IMR-90 (cell line): Measurements from ENCODE around the gene BEAN1. TPM values are rescaled to one million over a fixed set of nuclear protein-coding genes. Genes with fewer than 3 reads are reported as not detected.
A peak's percentile ranks its signal among the peaks of the same experiment; 100 is the strongest.

Experiments
- ATAC-seq: fragments of 200-7000 bp; cut with Tn5 transposase; 2 replicates; pipeline ENCODE4 v1.9.1; 2020; ENCODE audit warnings: low read depth, mild to moderate bottlenecking, moderate library complexity
- BruUV-seq: library from RNA; stranded (reverse); fragments of 400-500 nt; replicated peaks from 2 replicates; lab custom pipeline; 2021; lab: Mats Ljungman, UMichigan
- CTCF ChIA-PET: fragments of 300-600 bp; formaldehyde crosslinking; extraction: SDS; loops from one replicate; lab custom pipeline; 2021; ENCODE audit warnings: antibody characterized with exemption; lab: Yijun Ruan, JAX
- POLR2A ChIA-PET: fragments of 300-600 bp; sonication (Branson Sonifier 250); formaldehyde crosslinking; loops from one replicate; lab custom pipeline; 2022; ENCODE audit warnings: antibody characterized with exemption; ENCODE audit not compliant: unreplicated experiment; lab: Charles Lee
- DNase-seq: peaks from one replicate; pipeline ENCODE4 v3.0.0; 2013
- H2AFZ ChIP-seq: replicated peaks from 2 replicates; pipeline ENCODE3; 2013; ENCODE audit warnings: low read length, mild to moderate bottlenecking; ENCODE audit not compliant: poor library complexity
- H2AK5ac ChIP-seq: 2 replicates; pipeline ENCODE4 v1.6.1; 2013; ENCODE audit warnings: low read depth, low read length, inconsistent platforms
- H2AK9ac ChIP-seq: replicated peaks from 2 replicates; pipeline ENCODE3; 2013; ENCODE audit warnings: mild to moderate bottlenecking, low read depth, low read length, moderate library complexity; ENCODE audit not compliant: poor library complexity
- H2BK120ac ChIP-seq: 2 replicates; pipeline ENCODE4 v1.6.1; 2013; ENCODE audit warnings: low read depth, low read length, inconsistent platforms
- H2BK15ac ChIP-seq: 3 replicates; pipeline ENCODE4 v1.6.1; 2013; ENCODE audit warnings: low read depth, low read length, inconsistent platforms
- H2BK20ac ChIP-seq: 2 replicates; pipeline ENCODE4 v1.6.1; 2013; ENCODE audit warnings: low read depth, mild to moderate bottlenecking, inconsistent platforms, low read length, moderate library complexity
- H2BK5ac ChIP-seq: 2 replicates; pipeline ENCODE4 v1.6.1; 2013; ENCODE audit warnings: mild to moderate bottlenecking, low read depth, low read length, inconsistent platforms; ENCODE audit not compliant: poor library complexity, severe bottlenecking
- H3K14ac ChIP-seq: replicated peaks from 2 replicates; pipeline ENCODE4 v1.6.1; 2013; ENCODE audit warnings: low read depth, low read length, inconsistent platforms
- H3K18ac ChIP-seq: 2 replicates; pipeline ENCODE4 v1.6.1; 2013; ENCODE audit warnings: low read depth, low read length, control low read depth
- H3K23ac ChIP-seq: 2 replicates; pipeline ENCODE4 v1.6.1; 2013; ENCODE audit warnings: low read depth, low read length, inconsistent platforms
- H3K27ac ChIP-seq: 2 replicates; pipeline ENCODE4 v1.5.1; 2013; ENCODE audit warnings: mild to moderate bottlenecking, control low read depth, low read length; ENCODE audit not compliant: insufficient read depth
- H3K27me3 ChIP-seq: 2 replicates; pipeline ENCODE4 v1.6.1; 2013; ENCODE audit warnings: low read length; ENCODE audit not compliant: control insufficient read depth, insufficient read depth
- H3K36me3 ChIP-seq: 2 replicates; pipeline ENCODE4 v1.6.1; 2013; ENCODE audit warnings: low read length, mixed read lengths; ENCODE audit not compliant: control insufficient read depth, insufficient read depth
- H3K4ac ChIP-seq: 2 replicates; pipeline ENCODE4 v1.6.1; 2013; ENCODE audit warnings: low read depth, low read length, inconsistent platforms
- H3K4me1 ChIP-seq: 2 replicates; pipeline ENCODE4 v1.6.1; 2013; ENCODE audit warnings: low read length, mixed read lengths; ENCODE audit not compliant: control insufficient read depth, insufficient read depth
- H3K4me2 ChIP-seq: 2 replicates; pipeline ENCODE4 v1.6.1; 2013; ENCODE audit warnings: low read depth, mild to moderate bottlenecking, control low read depth, low read length, moderate library complexity
- H3K4me3 ChIP-seq: 2 replicates; pipeline ENCODE4 v1.5.1; 2013; ENCODE audit warnings: low read depth, mild to moderate bottlenecking, control low read depth, low read length, moderate library complexity; ENCODE audit not compliant: insufficient read depth
- H3K56ac ChIP-seq: 2 replicates; pipeline ENCODE4 v1.6.1; 2013; ENCODE audit warnings: low read length, inconsistent platforms; ENCODE audit not compliant: insufficient read depth; ENCODE audit errors: extremely low read depth
- H3K79me1 ChIP-seq, 2 experiments: 2 replicates each; pipeline ENCODE4 v1.6.1; 2013; ENCODE audit warnings: low read length in 2 of 2, inconsistent platforms in 1 of 2, low read depth in 1 of 2
- H3K9ac ChIP-seq: 2 replicates; pipeline ENCODE4 v1.6.1; 2013; ENCODE audit warnings: low read depth, low read length, control low read depth
- H3K9me1 ChIP-seq: 2 replicates; pipeline ENCODE4 v1.6.1; 2013; ENCODE audit warnings: low read length, inconsistent platforms; ENCODE audit not compliant: insufficient read depth
- H3K9me3 ChIP-seq: 2 replicates; pipeline ENCODE4 v1.6.1; 2013; ENCODE audit warnings: low read length; ENCODE audit not compliant: control insufficient read depth, insufficient read depth
- H4K20me1 ChIP-seq: 2 replicates; pipeline ENCODE4 v1.6.1; 2013; ENCODE audit warnings: low read length, inconsistent platforms; ENCODE audit not compliant: insufficient read depth
- H4K5ac ChIP-seq: 2 replicates; pipeline ENCODE4 v1.6.1; 2013; ENCODE audit warnings: mild to moderate bottlenecking, low read depth, low read length, control low read depth
- H4K8ac ChIP-seq, 2 experiments: 2 replicates each; pipeline ENCODE4 v1.6.1; 2013; ENCODE audit warnings: low read depth in 2 of 2, low read length in 2 of 2, control low read depth in 1 of 2, inconsistent platforms in 1 of 2
- H4K91ac ChIP-seq: 2 replicates; pipeline ENCODE4 v1.6.1; 2013; ENCODE audit warnings: low read depth, low read length, inconsistent platforms; ENCODE audit not compliant: insufficient read depth
- BHLHE40 ChIP-seq: fragments of 150-350 bp; IDR thresholded peaks from 2 replicates; pipeline ENCODE4 v1.6.1; 2016; ENCODE audit warnings: mild to moderate bottlenecking, low read depth, low read length
- CEBPB ChIP-seq: IDR thresholded peaks from 2 replicates; pipeline ENCODE4 v1.6.1; 2012; ENCODE audit warnings: low read depth, low read length, improper control_type of control experiment
- CHD1 ChIP-seq: IDR thresholded peaks from 2 replicates; pipeline ENCODE4 v1.6.1; 2012; ENCODE audit warnings: low read depth, low read length, improper control_type of control experiment
- FOS ChIP-seq: fragments of 150-350 bp; IDR thresholded peaks from 2 replicates; pipeline ENCODE4 v1.6.1; 2016; ENCODE audit warnings: low read depth, low read length
- MAFK ChIP-seq: IDR thresholded peaks from 2 replicates; pipeline ENCODE4 v1.6.1; 2012; ENCODE audit warnings: low read depth, low read length, improper control_type of control experiment
- MAZ ChIP-seq: IDR thresholded peaks from 2 replicates; pipeline ENCODE4 v1.6.1; 2012; ENCODE audit warnings: low read depth, mild to moderate bottlenecking, low read length, improper control_type of control experiment, moderate library complexity, borderline replicate concordance
- MXI1 ChIP-seq: IDR thresholded peaks from 2 replicates; pipeline ENCODE4 v1.6.1; 2012; ENCODE audit warnings: low read depth, mild to moderate bottlenecking, low read length, moderate library complexity, borderline replicate concordance
- NFE2L2 ChIP-seq: fragments of 150-350 bp; IDR thresholded peaks from 2 replicates; pipeline ENCODE4 v1.6.1; 2016; ENCODE audit warnings: low read depth, mild to moderate bottlenecking, low read length
- POLR2A ChIP-seq: IDR thresholded peaks from 2 replicates; pipeline ENCODE4 v1.6.1; 2012; ENCODE audit warnings: mild to moderate bottlenecking, low read depth, low read length
- RAD21 ChIP-seq: IDR thresholded peaks from 2 replicates; pipeline ENCODE4 v1.6.1; 2012; ENCODE audit warnings: low read length, improper control_type of control experiment
- RCOR1 ChIP-seq: IDR thresholded peaks from 2 replicates; pipeline ENCODE4 v1.6.1; 2012; ENCODE audit warnings: mild to moderate bottlenecking, low read length, improper control_type of control experiment; ENCODE audit not compliant: insufficient replicate concordance
- RFX5 ChIP-seq: IDR thresholded peaks from 2 replicates; pipeline ENCODE4 v1.8.0; 2012; ENCODE audit warnings: low read depth, mild to moderate bottlenecking, low read length, moderate library complexity
- SMC3 ChIP-seq: fragments of 150-350 bp; IDR thresholded peaks from 2 replicates; pipeline ENCODE4 v1.6.1; 2016; ENCODE audit warnings: low read depth, mild to moderate bottlenecking, antibody characterized with exemption, low read length, moderate library complexity
- WGBS, 2 experiments: methylation state at CpG; one replicate each; pipeline versions ENCODE4 v1.1.5 to v1.1.7; 2013; ENCODE audit warnings: missing lambda C conversion rate in 2 of 2; ENCODE audit not compliant: insufficient read length in 1 of 2; ENCODE audit errors: extremely low coverage in 2 of 2; 5-methylcytosine and 5-hydroxymethylcytosine counted together
- dilution Hi-C: fragments of 300-500 bp; cut with HindIII; formaldehyde crosslinking; loops from one replicate; pipeline ENCODE4 v1.14.3; 2018; ENCODE audit warnings: low sequenced_read_pairs; ENCODE audit not compliant: unreplicated experiment
- in situ Hi-C: fragments of 300-500 bp; cut with MboI; formaldehyde crosslinking; loops from 3 replicates; pipeline ENCODE4 v1.14.3; 2019; ENCODE audit warnings: low sequenced_read_pairs, inconsistent platforms, mixed read lengths
- intact Hi-C: fragments of 100-400 bp; cut with micrococcal nuclease; formaldehyde crosslinking; loops from 2 replicates; pipeline ENCODE4 v1.10.0; 2022
- polyA plus RNA-seq, 3 experiments: library from polyadenylated mRNA; depleted of rRNA; stranded (reverse); fragments of >200 nt; gene quantifications; 2 replicates each; pipeline ENCODE4 v1.2.3, GENCODE V29; 2012; ENCODE audit warnings: low replicate concordance in 1 of 3
- total RNA-seq: library from RNA; depleted of rRNA; stranded (reverse); fragments of >200 nt; gene quantifications from 2 replicates; pipeline ENCODE4 v1.2.3, GENCODE V29; 2012
- TF ChIP-seq, protein P1 (sequence below): fragments of 150-350 bp; IDR thresholded peaks from 2 replicates; pipeline ENCODE4 v1.6.1; 2017; ENCODE audit warnings: mild to moderate bottlenecking, antibody characterized with exemption, low read length, low read depth
- TF ChIP-seq, protein P2 (sequence below): conservative IDR thresholded peaks from 2 replicates; pipeline ENCODE4 v1.5.1; 2012; ENCODE audit warnings: mild to moderate bottlenecking, low read depth, low read length, improper control_type of control experiment
- TF ChIP-seq, protein P3 (sequence below): fragments of 150-350 bp; IDR thresholded peaks from 2 replicates; pipeline ENCODE4 v1.6.1; 2016; ENCODE audit warnings: low read depth, mild to moderate bottlenecking, low read length, moderate library complexity, borderline replicate concordance

Gene BEAN1
- total and polyA plus RNA-seq, 2 of the 4 experiments (the other 2 are of a cell fraction), result not detected

DNA sequence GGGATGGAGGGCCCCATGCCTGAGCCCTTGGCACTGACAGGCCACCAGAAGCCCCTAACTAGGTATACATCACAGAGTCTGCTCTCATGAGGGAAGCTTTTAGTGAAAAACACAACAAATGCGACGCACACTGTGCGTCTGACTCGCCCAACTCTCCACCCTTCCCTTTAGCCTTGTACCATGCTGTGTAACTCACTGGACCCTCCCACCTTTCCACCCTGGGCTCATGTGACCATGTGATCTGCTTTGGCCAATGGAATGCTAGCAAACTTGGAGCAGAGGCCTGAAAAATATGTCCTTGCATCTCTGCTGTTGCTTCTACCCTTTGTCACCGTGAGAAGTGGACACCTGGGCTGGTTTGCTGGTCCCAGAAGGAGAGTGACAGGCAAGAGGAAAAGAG lies 101.2 kb downstream of the BEAN1 start:
- H3K56ac ChIP-seq, result no peak overlapping the region
- no peak overlapping the region for H3K4me3 ChIP-seq
- H2BK20ac ChIP-seq, result no peak overlapping the region
- no peaks in the 10 kb centered on the region for H3K9me3 ChIP-seq
- H2BK5ac ChIP-seq, result no peak overlapping the region
- H3K4me1 ChIP-seq, result no peaks in the 10 kb centered on the region
- H2AK9ac ChIP-seq, result peak overlapping the region; percentile 28
- no peak overlapping the region for H3K4me2 ChIP-seq
- WGBS, 2 experiments, result 100% methylated on average over 3 of the region's 5 CpGs; no CpG with 5 or more reads in 1 of the 2 experiments
- H2BK120ac ChIP-seq, result no peak overlapping the region
- in situ Hi-C loops, result no loop called here
- no peak overlapping the region for H2AK5ac ChIP-seq
- no peak for ATAC-seq
- H3K14ac ChIP-seq, result no peak overlapping the region
- H4K20me1 ChIP-seq, result no peaks in the 10 kb centered on the region
- ChIA-PET POLR2A (no interaction called here), CTCF (interaction anchor here (0.6 kb wide), 1 partner anchor 892 kb away, joined by 3 read pairs; no protein-coding TSS in a partner anchor)
- H3K79me1 ChIP-seq, result no peaks in the 10 kb centered on the region
- no peak overlapping the region for H3K27ac ChIP-seq
- H4K8ac ChIP-seq, result no peak overlapping the region
- no peak for DNase-seq
- no peak overlapping the region for H3K4ac ChIP-seq
- intact Hi-C loops, result no loop called here
- no peaks in the 10 kb centered on the region for H3K27me3 ChIP-seq
- H4K5ac ChIP-seq, result no peak overlapping the region
- no peak overlapping the region for H3K9ac ChIP-seq
- H3K23ac ChIP-seq, result no peak overlapping the region
- H3K18ac ChIP-seq, result no peak overlapping the region
- TF ChIP-seq, protein P1, sequence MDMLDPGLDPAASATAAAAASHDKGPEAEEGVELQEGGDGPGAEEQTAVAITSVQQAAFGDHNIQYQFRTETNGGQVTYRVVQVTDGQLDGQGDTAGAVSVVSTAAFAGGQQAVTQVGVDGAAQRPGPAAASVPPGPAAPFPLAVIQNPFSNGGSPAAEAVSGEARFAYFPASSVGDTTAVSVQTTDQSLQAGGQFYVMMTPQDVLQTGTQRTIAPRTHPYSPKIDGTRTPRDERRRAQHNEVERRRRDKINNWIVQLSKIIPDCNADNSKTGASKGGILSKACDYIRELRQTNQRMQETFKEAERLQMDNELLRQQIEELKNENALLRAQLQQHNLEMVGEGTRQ, result no peak
- TF ChIP-seq, protein P2, sequence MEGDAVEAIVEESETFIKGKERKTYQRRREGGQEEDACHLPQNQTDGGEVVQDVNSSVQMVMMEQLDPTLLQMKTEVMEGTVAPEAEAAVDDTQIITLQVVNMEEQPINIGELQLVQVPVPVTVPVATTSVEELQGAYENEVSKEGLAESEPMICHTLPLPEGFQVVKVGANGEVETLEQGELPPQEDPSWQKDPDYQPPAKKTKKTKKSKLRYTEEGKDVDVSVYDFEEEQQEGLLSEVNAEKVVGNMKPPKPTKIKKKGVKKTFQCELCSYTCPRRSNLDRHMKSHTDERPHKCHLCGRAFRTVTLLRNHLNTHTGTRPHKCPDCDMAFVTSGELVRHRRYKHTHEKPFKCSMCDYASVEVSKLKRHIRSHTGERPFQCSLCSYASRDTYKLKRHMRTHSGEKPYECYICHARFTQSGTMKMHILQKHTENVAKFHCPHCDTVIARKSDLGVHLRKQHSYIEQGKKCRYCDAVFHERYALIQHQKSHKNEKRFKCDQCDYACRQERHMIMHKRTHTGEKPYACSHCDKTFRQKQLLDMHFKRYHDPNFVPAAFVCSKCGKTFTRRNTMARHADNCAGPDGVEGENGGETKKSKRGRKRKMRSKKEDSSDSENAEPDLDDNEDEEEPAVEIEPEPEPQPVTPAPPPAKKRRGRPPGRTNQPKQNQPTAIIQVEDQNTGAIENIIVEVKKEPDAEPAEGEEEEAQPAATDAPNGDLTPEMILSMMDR, result no peak
- TF ChIP-seq BHLHE40, result no peak
- TF ChIP-seq POLR2A, result no peak
- TF ChIP-seq RCOR1, result no peak
- TF ChIP-seq CHD1, result no peak
- TF ChIP-seq CEBPB, result no peak
- TF ChIP-seq, protein P3, sequence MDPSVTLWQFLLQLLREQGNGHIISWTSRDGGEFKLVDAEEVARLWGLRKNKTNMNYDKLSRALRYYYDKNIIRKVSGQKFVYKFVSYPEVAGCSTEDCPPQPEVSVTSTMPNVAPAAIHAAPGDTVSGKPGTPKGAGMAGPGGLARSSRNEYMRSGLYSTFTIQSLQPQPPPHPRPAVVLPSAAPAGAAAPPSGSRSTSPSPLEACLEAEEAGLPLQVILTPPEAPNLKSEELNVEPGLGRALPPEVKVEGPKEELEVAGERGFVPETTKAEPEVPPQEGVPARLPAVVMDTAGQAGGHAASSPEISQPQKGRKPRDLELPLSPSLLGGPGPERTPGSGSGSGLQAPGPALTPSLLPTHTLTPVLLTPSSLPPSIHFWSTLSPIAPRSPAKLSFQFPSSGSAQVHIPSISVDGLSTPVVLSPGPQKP, result no peak
- no peak for TF ChIP-seq MAFK
- TF ChIP-seq SMC3, result no peak
- TF ChIP-seq NFE2L2, result no peak
- TF ChIP-seq MXI1, result no peak
- no peak for TF ChIP-seq MAZ
- no peak for TF ChIP-seq FOS
- TF ChIP-seq RAD21, result no peak
- no peak for TF ChIP-seq RFX5
- peak overlapping the region; percentile 11 for H2AFZ ChIP-seq
- no peak overlapping the region for H4K91ac ChIP-seq
- no peak overlapping the region for H2BK15ac ChIP-seq
- H3K9me1 ChIP-seq, result peaks cover 10% of the 10 kb centered on the region; the same call in 1 of the 2 replicates
- dilution Hi-C loops, result no loop called here
- BruUV-seq, result no TSS peak
- peaks cover 47% of the 10 kb centered on the region for H3K36me3 ChIP-seq
